Measurements from ENCODE around the gene ANTXR2. TPM values are rescaled to one million over a fixed set of nuclear protein-coding genes. Genes with fewer than 3 reads are reported as not detected.
"Not testable (repeated sequence)": the region's sequence is repeated elsewhere in the genome, so short reads cannot be mapped to it uniquely, and the experiment has no call there.

Gene ANTXR2
- total RNA-seq, 2 experiments from 2014 or later = 15.3 to 16.7 TPM

DNA sequence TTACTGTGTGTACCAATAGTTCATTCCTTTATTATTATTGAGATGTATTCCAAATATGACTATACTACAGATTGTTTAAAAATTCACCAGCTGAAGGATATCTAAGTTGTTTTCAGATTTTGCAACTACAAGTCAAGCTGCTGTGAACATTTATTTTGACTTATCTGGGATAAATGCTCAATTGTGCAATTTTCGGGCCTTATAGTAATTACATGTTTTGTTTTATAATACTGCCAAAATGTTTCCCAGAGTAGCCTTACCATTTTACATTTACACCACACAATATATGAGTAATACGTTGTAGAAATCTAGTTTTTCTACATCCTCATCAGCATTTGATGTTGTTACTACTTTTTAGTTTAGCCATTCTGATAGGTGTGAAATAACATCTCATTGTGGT lies 179.6 kb downstream of the ANTXR2 start:
- no peak for ATAC-seq (ENCODE audit: poor library complexity)
- Histone ChIP-seq H3K9me3 (ENCODE audit: control insufficient read depth in 1 of 2, insufficient read depth in 1 of 2, low read length in 2 of 2) (no peaks in the 10 kb centered on the region), H3K27ac (ENCODE audit: low read depth in 1 of 2, low read length in 2 of 2) (no peak overlapping the region), H3K36me3 (ENCODE audit: insufficient read depth, low read length) (no peaks in the 10 kb centered on the region), H3K4me3 (ENCODE audit: low read length) (no peak overlapping the region), H3K27me3 (ENCODE audit: control insufficient read depth in 1 of 2, insufficient read depth in 2 of 2, low read length in 2 of 2) (no peaks in the 10 kb centered on the region), H3K4me1 (ENCODE audit: insufficient read depth, low read length) (no peaks in the 10 kb centered on the region)
- TF ChIP-seq, protein P1, sequence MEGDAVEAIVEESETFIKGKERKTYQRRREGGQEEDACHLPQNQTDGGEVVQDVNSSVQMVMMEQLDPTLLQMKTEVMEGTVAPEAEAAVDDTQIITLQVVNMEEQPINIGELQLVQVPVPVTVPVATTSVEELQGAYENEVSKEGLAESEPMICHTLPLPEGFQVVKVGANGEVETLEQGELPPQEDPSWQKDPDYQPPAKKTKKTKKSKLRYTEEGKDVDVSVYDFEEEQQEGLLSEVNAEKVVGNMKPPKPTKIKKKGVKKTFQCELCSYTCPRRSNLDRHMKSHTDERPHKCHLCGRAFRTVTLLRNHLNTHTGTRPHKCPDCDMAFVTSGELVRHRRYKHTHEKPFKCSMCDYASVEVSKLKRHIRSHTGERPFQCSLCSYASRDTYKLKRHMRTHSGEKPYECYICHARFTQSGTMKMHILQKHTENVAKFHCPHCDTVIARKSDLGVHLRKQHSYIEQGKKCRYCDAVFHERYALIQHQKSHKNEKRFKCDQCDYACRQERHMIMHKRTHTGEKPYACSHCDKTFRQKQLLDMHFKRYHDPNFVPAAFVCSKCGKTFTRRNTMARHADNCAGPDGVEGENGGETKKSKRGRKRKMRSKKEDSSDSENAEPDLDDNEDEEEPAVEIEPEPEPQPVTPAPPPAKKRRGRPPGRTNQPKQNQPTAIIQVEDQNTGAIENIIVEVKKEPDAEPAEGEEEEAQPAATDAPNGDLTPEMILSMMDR (IDR thresholded peaks at IDR 0.05) = no peak
- Mint-ChIP-seq H3K27ac (no peak overlapping the region), H3K4me3 (no peak overlapping the region), H3K9me3 (no peaks in the 10 kb centered on the region), H3K36me3 (ENCODE audit: low read depth) (no peaks in the 10 kb centered on the region), H3K27me3 (peaks cover 4% of the 10 kb centered on the region), H3K4me1 (ENCODE audit: low read depth) (no peaks in the 10 kb centered on the region)
- ChIA-PET POLR2A (no interaction called here), CTCF (no interaction called here)
- DNase-seq = no peak
- intact Hi-C loops (cut with DNase I, micrococcal nuclease) = no loop called here

DNA sequence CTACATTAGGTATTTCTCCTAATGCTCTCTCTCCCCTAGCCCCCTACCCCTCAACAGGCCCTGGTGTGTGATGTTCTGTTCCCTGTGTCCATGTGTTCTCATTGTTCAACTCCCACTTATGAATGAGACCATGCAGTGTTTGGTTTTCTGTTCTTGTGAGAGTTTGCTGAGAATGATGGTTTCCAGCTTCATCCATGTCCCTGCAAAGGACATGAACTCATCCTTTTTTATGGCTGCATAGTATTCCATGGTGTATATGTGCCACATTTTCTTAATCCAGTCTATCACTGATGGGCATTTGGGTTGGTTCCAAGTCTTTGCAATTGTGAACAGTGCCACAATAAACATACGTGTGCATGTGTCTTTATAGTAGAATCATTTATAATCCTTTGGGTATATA lies 184.0 kb downstream of the ANTXR2 start:
- intact Hi-C loops (cut with DNase I, micrococcal nuclease); H3K9me3 ChIP-seq (ENCODE audit: control insufficient read depth in 1 of 2, insufficient read depth in 1 of 2, low read length in 2 of 2); H3K36me3 ChIP-seq (ENCODE audit: insufficient read depth, low read length); H3K4me3 ChIP-seq (ENCODE audit: low read length); H3K27ac Mint-ChIP-seq; H3K9me3 Mint-ChIP-seq; ATAC-seq (ENCODE audit: poor library complexity); DNase-seq; H3K27me3 ChIP-seq (ENCODE audit: control insufficient read depth in 1 of 2, insufficient read depth in 2 of 2, low read length in 2 of 2); H3K27ac ChIP-seq (ENCODE audit: low read depth in 1 of 2, low read length in 2 of 2); H3K4me3 Mint-ChIP-seq; CTCF ChIA-PET; H3K4me1 ChIP-seq (ENCODE audit: insufficient read depth, low read length); H3K4me1 Mint-ChIP-seq (ENCODE audit: low read depth); H3K27me3 Mint-ChIP-seq; H3K36me3 Mint-ChIP-seq (ENCODE audit: low read depth): not testable (repeated sequence)
- POLR2A ChIA-PET = interaction anchor here (0.6 kb wide), 1 partner anchor 1162 kb away, joined by 3 read pairs; no protein-coding TSS in a partner anchor

DNA sequence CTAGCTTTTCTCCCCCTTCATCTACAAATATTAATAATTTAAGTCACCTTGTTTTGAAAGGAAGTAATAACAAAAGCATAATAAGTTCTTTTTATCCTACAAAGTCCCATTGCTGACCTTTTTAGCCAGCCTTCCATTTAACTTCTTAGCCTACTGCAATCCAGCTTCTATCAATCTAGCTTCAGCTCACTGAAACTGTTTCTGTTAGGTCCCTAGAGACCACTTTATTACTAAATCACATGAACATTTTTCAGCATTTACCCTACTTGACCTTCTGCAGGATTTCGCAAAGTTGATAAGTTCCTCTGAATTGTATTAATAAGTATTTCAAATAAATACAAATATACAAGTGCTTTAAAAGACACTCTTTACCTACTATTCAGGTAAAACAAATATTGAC lies 186.5 kb downstream of the ANTXR2 start:
- no peaks in the 10 kb centered on the region for H3K9me3 ChIP-seq (ENCODE audit: control insufficient read depth in 1 of 2, insufficient read depth in 1 of 2, low read length in 2 of 2)
- no peaks in the 10 kb centered on the region for H3K27me3 ChIP-seq (ENCODE audit: control insufficient read depth in 1 of 2, insufficient read depth in 2 of 2, low read length in 2 of 2)
- H3K4me3 ChIP-seq (ENCODE audit: low read length) = no peak overlapping the region
- no peak for DNase-seq
- no peaks in the 10 kb centered on the region for H3K4me1 ChIP-seq (ENCODE audit: insufficient read depth, low read length)
- H3K4me1 Mint-ChIP-seq (ENCODE audit: low read depth) = no peaks in the 10 kb centered on the region
- POLR2A ChIA-PET = no interaction called here
- H3K27me3 Mint-ChIP-seq = no peaks in the 10 kb centered on the region
- H3K9me3 Mint-ChIP-seq = no peaks in the 10 kb centered on the region
- no peak overlapping the region for H3K4me3 Mint-ChIP-seq
- H3K27ac ChIP-seq (ENCODE audit: low read depth in 1 of 2, low read length in 2 of 2) = no peak overlapping the region
- no peaks in the 10 kb centered on the region for H3K36me3 ChIP-seq (ENCODE audit: insufficient read depth, low read length)
- ATAC-seq (ENCODE audit: poor library complexity) = no peak
- TF ChIP-seq, protein P1 (IDR thresholded peaks at IDR 0.05) = no peak
- CTCF ChIA-PET = no interaction called here
- H3K27ac Mint-ChIP-seq = no peak overlapping the region
- intact Hi-C loops (cut with DNase I, micrococcal nuclease) = no loop called here
- no peaks in the 10 kb centered on the region for H3K36me3 Mint-ChIP-seq (ENCODE audit: low read depth)

DNA sequence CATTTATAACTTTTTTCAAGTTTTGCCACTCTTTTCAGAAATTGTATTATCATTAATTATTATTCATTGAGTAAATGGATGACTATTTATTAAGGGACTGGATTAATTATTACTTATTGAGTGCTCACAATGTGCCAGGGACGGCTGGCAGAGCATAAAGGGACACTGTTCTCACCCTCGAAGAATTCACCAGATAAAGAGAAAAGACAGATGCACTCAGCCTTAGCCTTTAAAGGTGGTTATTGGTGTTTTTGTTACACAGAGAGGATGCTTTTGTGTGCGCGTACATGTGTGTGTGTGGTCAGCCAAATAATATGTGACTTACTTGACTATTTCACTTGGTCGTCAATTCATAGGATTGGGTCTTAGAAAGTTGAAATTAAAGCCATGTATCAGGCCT lies 187.0 kb downstream of the ANTXR2 start:
- no peak overlapping the region for H3K4me3 ChIP-seq (ENCODE audit: low read length)
- DNase-seq (no peak), ATAC-seq (ENCODE audit: poor library complexity) (no peak)
- CTCF ChIA-PET = no interaction called here
- no peaks in the 10 kb centered on the region for H3K27me3 ChIP-seq (ENCODE audit: control insufficient read depth in 1 of 2, insufficient read depth in 2 of 2, low read length in 2 of 2)
- Mint-ChIP-seq H3K36me3 (ENCODE audit: low read depth) (no peaks in the 10 kb centered on the region), H3K27ac (no peak overlapping the region), H3K9me3 (no peaks in the 10 kb centered on the region), H3K27me3 (no peaks in the 10 kb centered on the region), H3K4me3 (no peak overlapping the region), H3K4me1 (ENCODE audit: low read depth) (no peaks in the 10 kb centered on the region)
- H3K27ac ChIP-seq (ENCODE audit: low read depth in 1 of 2, low read length in 2 of 2) = no peak overlapping the region
- H3K36me3 ChIP-seq (ENCODE audit: insufficient read depth, low read length) = no peaks in the 10 kb centered on the region
- intact Hi-C loops (cut with DNase I, micrococcal nuclease) = no loop called here
- H3K4me1 ChIP-seq (ENCODE audit: insufficient read depth, low read length) = no peaks in the 10 kb centered on the region
- POLR2A ChIA-PET = no interaction called here
- TF ChIP-seq, protein P1 (IDR thresholded peaks at IDR 0.05) = no peak
- H3K9me3 ChIP-seq (ENCODE audit: control insufficient read depth in 1 of 2, insufficient read depth in 1 of 2, low read length in 2 of 2) = no peaks in the 10 kb centered on the region

Measured in CD4-positive, alpha-beta T cell (primary cell).